ENCODE measurements around the gene ZNF195.
A peak's percentile ranks its signal among the peaks of the same experiment; 100 is the strongest.
"Not testable (repeated sequence)": the region's sequence is repeated elsewhere in the genome, so short reads cannot be mapped to it uniquely, and the experiment has no call there.

ZNF195 gene

GRCh38 chr11:3378426-3379423, at the start of gene ZNF195:
TSS of gene ZNF195 (minus strand) at chr11:3379146. CDS start at chr11:3379040, 106 bp downstream.
- peak; percentile 100 for DNase-seq (ENCODE audit: low spot score)

DNA sequence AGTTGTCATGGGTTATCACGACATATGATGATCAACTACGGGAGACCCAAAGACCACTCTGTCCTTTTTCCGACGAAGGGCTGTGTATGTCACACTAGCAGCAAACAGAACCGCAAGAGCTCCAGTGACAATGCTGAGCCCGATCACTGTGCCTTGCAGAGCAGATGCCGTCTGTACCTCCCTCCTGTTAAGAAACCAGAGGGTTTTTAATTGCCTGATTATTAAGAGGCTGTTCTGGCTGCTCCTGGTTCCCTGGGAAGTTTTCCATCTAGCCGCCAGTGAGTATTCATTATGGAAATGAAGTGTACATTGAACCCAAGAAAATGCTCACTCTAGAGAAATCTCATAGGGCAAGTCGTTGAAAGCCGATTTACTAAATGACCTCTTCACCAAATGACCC, 49.1 kb upstream of the ZNF195 start:
- not testable (repeated sequence) for DNase-seq (ENCODE audit: low spot score)

DNA sequence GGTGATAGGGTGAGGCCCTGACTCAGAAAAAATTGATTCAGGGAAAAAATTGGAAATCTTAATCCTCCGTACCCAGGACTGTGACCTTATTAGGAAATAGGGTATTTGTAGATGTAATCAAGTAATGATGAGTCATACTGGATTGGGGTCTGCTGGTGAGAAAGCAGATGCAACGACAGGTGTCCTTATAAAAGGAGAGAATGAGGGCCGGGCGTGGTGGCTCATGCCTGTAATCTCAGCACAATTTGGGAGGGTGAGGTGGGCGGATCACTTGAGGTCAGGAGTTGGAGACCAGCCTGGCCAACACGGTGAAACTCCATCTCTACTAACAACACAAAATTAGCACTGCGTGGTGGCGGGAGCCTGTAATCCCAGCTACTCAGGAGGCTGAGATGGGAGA, 47.6 kb upstream of the ZNF195 start:
- not testable (repeated sequence) for DNase-seq (ENCODE audit: low spot score)

GRCh38 chr11:3423928-3424327, 45.0 kb upstream of the ZNF195 start:
- DNase-seq (ENCODE audit: low spot score): not testable (repeated sequence)

DNA sequence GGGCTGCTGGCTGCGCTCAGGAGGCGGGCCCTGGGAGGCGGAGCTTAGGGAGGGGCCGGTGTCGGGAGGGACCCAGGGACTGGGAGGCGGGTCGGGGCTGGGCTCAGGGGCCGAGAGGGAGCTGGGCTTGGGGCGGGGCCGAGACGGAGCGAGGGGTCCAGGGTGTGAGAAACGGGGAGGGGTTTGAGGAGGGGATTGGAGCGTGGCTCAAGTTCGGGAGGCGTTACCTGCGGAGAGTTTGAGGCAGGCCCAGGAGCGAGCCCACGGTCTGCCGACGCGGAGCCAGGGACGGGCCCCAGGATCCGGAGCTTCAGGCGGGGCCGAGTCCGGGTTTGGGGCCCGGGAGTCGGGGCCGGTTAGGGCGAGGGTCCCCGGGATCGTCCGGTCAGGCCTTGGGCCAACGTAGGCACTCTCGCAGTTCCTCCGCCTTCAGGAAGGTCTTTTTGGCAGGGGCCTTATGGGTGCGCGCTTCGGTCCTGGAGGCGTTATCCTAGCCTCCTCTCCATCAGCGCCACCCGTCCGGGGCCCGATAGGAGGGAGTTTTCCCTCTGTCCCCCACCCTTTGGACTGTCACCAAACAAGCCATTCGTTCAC, 44.3 kb upstream of the ZNF195 start:
- peak; percentile 10 for DNase-seq (ENCODE audit: low spot score)

GRCh38 chr11:3422380-3423137, 43.6 kb upstream of the ZNF195 start:
- DNase-seq (ENCODE audit: low spot score): peak; percentile 84

GRCh38 chr11:3421608-3422379, 42.8 kb upstream of the ZNF195 start:
- not testable (repeated sequence) for DNase-seq (ENCODE audit: low spot score)

GRCh38 chr11:3420281-3421042, 41.5 kb upstream of the ZNF195 start:
- not testable (repeated sequence) for DNase-seq (ENCODE audit: low spot score)

- not testable (repeated sequence) for DNase-seq (ENCODE audit: low spot score)
Observed at GRCh38 chr11:3419496-3419895, 40.5 kb upstream of the ZNF195 start.

DNA sequence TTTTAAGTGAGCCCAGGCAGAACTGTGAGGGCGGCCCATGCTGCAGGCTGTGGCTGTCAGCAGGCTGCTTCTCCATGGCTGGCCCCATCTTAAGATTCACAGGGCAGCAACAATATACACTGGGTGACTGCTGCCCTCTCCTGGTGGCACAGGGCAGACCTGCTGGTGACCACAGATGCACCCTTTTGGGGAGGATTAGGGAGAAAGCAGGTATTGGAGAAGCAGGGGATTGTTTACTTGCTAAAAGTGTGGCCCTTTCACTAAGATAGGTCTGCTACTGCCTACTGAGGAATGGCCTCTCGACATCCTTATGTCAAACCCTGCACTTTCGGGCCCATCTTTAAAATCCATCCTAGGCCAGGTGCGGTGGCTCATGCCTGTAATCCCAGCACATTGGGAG, 38.1 kb upstream of the ZNF195 start:
- DNase-seq (ENCODE audit: low spot score): not testable (repeated sequence)

DNA sequence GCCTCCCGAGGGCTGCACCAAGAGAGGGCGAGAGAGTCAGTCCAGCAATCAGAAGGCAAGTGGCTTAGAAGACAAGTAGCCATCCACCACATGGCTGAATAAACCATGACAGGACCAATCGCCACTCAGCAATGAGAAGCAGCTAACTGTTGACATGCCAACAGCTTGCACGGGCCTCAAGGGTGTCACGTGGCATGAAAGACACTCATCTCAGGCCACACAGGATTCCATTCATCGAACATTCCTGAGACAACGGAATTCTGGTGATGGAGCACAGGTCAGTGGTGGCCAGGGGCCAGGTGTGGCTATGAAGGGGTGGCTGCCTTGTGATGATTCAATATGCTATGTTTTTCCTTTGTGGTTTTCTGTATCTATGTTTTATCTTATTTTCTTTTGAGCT, 36.4 kb upstream of the ZNF195 start:
- DNase-seq (ENCODE audit: low spot score): not testable (repeated sequence)

DNA sequence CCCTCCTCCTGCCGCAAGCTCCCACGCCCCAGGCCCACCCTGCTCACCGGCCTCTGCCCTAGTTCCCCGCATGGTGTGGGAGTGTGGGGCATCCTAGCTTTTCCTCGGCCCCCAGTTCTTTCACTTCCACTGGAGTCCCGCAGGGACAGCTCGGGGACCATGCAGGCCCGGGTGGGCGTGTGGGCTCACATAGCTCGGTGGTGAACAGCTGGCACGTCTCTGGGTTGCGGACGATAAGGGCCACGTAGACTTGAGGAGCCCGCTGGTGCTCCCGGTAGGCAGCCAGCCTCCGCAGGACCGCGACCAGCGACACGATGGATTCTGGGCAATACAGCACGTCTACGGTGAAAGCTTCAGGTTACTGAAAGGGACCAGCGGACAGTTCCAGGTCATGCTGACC, 34.7 kb upstream of the ZNF195 start:
- not testable (repeated sequence) for DNase-seq (ENCODE audit: low spot score)

- DNase-seq (ENCODE audit: low spot score): no peak
Observed at GRCh38 chr11:3412837-3413236, 33.9 kb upstream of the ZNF195 start.

DNA sequence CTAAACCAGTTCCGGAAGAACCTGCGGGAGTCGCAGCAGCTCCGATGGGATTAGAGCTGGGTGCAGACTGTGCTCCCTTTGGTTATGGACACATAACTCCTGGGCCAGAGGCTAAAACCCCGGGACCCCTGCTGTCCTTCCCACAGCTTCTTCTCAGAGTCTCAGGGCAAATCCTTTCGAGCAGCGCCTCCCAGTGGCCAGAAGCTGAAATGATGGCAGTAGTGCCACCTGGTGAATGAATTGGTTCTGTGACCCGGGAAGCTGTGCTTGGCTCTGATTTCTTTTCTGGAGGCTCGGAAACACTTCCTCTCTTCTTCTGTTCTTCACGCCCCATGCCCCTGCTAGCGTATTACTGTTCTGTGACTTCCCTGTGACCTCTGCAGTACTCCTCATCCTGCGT, 29.8 kb upstream of the ZNF195 start:
- peak; percentile 70 for DNase-seq (ENCODE audit: low spot score)

DNA sequence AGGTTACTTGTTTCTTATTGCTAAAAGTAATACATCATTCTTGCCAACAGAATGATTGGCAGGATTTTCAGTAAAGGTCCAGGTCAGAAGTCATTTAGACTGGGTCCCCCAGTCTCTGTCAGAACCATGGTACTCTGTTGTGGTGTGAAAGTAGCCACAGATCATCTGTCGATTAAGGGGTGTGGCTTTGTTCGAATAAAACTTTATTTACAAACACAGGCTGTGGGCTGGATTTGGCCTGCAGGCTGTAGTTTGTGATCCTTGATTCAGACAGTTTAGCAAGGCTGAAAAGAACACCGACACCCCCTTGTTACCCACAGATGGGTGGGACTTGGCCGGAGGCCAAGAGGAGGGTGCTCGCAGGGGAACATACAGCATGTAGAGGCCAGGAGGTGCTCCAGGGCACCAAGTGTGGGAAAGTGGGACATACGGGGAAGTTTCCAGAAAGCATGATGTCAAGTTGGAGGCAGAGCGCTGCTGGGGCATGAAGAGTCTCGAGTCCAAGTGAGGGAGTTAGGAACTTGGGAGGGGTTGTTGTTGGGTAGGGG, 29.2 kb upstream of the ZNF195 start:
- not testable (repeated sequence) for DNase-seq (ENCODE audit: low spot score)

GRCh38 chr11:3406937-3407336, 28.0 kb upstream of the ZNF195 start:
- DNase-seq (ENCODE audit: low spot score): not testable (repeated sequence)

GRCh38 chr11:3406223-3406875, 27.4 kb upstream of the ZNF195 start:
- not testable (repeated sequence) for DNase-seq (ENCODE audit: low spot score)

DNA sequence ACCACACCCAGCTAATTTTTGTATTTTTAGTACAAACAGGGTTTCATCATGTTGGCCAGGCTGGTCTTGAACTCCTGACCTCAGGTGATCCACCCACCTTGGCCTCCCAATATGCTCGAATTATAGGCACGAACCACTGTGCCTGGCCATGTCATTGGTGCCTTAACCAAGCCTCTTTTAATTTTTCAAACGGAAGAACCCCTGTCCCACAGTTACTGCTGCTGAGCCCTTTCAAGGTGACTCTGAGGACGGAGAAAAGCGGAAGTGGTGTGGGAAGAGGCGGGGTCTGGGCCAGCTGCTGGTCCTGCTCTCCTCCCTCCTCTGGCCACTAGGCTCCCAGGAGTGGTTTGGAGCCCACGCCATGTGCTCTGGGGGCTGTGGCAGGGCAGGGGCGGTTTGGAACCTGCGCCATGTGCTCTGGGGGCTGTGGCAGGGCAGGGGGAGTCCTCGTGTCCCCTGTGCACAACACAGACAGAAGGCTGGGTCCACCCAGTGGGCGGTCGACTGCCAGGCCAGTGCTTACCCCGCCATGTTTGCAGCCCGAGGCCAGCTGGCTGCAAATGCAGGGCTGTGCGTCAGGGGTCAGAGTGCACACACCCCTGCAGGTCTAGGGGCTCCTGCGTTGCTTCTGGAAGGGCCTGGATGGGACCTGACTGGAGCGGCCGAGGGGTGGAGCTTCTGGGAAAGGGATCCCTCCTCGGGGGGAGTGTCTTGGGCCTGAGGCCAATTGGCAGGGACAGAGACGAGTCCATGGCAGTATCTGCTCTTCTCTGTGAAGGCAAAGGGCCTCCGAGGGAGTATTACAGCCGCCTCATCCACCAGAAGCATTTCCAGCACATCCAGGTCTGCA, 25.4 kb upstream of the ZNF195 start:
- not testable (repeated sequence) for DNase-seq (ENCODE audit: low spot score)

DNA sequence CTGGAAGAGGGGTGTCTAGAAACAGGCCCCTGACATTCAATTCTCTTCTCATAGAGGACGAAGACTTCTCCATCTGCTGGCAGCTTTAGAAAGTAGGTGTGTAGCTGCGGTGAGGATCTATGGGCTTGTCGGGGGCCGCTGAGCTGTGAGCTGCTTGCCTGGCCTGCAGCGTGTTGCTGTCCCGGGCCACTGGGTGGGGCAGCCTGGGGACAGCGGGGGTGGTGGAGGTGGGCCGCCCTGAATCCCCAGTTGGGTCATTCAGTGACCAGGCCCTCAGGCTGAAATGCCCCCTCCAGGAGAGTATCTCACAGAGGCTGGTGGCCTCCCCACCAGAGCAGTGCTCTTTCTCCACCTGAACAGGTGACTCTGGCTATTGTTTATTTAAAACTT, 23.9 kb upstream of the ZNF195 start:
- DNase-seq (ENCODE audit: low spot score): not testable (repeated sequence)
